ENCODE measurements around the gene ERN1. TPM values are rescaled to one million over a fixed set of nuclear protein-coding genes. Genes with fewer than 3 reads are reported as not detected.
A peak's percentile ranks its signal among the peaks of the same experiment; 100 is the strongest.

The ERN1 gene
- total RNA-seq, 1 experiment from 2014 or later, result 6.5 TPM

- TF ChIP-seq E2F4 (CRISPR knock-in tag; IDR thresholded peaks at IDR 0.05; ENCODE audit: borderline replicate concordance, low read depth) (no peak), GABPB1 (CRISPR knock-in tag; IDR thresholded peaks at IDR 0.05) (peak; percentile 19; the same call in 1 of the 2 replicates)
- CTCF ChIA-PET, result interaction anchor here (0.6 to 3.0 kb wide), 5 partner anchors 20 to 173 kb away, joined by 3 to 12 read pairs (median 4); partner anchors contain the start of gene CSHL1
These were observed 45.6 kb downstream of the ERN1 start for GRCh38 chr17:64084086-64084939.

GRCh38 chr17:64083563-64084085, 46.3 kb downstream of the ERN1 start:
- POLR2A ChIA-PET, result no interaction called here
- CTCF ChIA-PET, result interaction anchor here (0.6 to 3.0 kb wide), 5 partner anchors 20 to 172 kb away, joined by 3 to 12 read pairs (median 3); partner anchors contain the start of gene CSHL1

More at GRCh38 chr17:64084086-64084939, 45.6 kb downstream of the ERN1 start:
- Mint-ChIP-seq H3K4me1 (peaks cover 12% of the 10 kb centered on the region), H3K27me3 (ENCODE audit: low read depth) (no peaks in the 10 kb centered on the region), H3K36me3 (no peaks in the 10 kb centered on the region), H3K27ac (no peak overlapping the region), H3K9me3 (no peaks in the 10 kb centered on the region), H3K4me3 (no peak overlapping the region)
- peak; percentile 55 for ATAC-seq
- DNase-seq (ENCODE audit: low spot score), result peak; percentile 27
- POLR2A ChIA-PET, result no interaction called here

More at GRCh38 chr17:64083563-64084085, 46.3 kb downstream of the ERN1 start:
- Mint-ChIP-seq H3K27ac (no peak overlapping the region), H3K4me3 (no peak overlapping the region), H3K27me3 (ENCODE audit: low read depth) (no peaks in the 10 kb centered on the region), H3K36me3 (no peaks in the 10 kb centered on the region), H3K4me1 (peaks cover 12% of the 10 kb centered on the region), H3K9me3 (no peaks in the 10 kb centered on the region)
- TF ChIP-seq NFATC4 (CRISPR knock-in tag; IDR thresholded peaks at IDR 0.05) (no peak), SMAD4 (CRISPR knock-in tag; IDR thresholded peaks at IDR 0.05) (no peak), ZSCAN18 (CRISPR knock-in tag; IDR thresholded peaks at IDR 0.05) (no peak), JUN (CRISPR knock-in tag; IDR thresholded peaks at IDR 0.05) (no peak), PRDM15 (CRISPR knock-in tag; IDR thresholded peaks at IDR 0.05) (no peak), USF2 (CRISPR knock-in tag; IDR thresholded peaks at IDR 0.05) (no peak), CREB1 (CRISPR knock-in tag; IDR thresholded peaks at IDR 0.05) (no peak), ATF3 (CRISPR knock-in tag; conservative IDR thresholded peaks at IDR 0.05) (no peak), TEAD1 (CRISPR knock-in tag; IDR thresholded peaks at IDR 0.05) (no peak), MYBL2 (CRISPR knock-in tag; IDR thresholded peaks at IDR 0.05) (no peak), ZMAT4 (CRISPR knock-in tag; IDR thresholded peaks at IDR 0.05) (no peak), ZNF232 (CRISPR knock-in tag; IDR thresholded peaks at IDR 0.05) (no peak), ESRRA (CRISPR knock-in tag; IDR thresholded peaks at IDR 0.05; ENCODE audit: borderline replicate concordance) (no peak)
- no peak for DNase-seq (ENCODE audit: low spot score)
- ATAC-seq, result no peak

Data from WTC11 (cell line).